BJ (cell line): ENCODE results near the gene POLR1H. TPM values are rescaled to one million over a fixed set of nuclear protein-coding genes. Genes with fewer than 3 reads are reported as not detected.
"Not testable (repeated sequence)": the region's sequence is repeated elsewhere in the genome, so short reads cannot be mapped to it uniquely, and the experiment has no call there.

Experiments used
- CTCF ChIA-PET: fragments of 350-600 bp; formaldehyde crosslinking; extraction: SDS; loops from one replicate; lab custom pipeline; 2021; ENCODE audit warnings: antibody characterized with exemption, inconsistent platforms; lab: Yijun Ruan, JAX
- POLR2A ChIA-PET: fragments of 300-600 bp; sonication (Branson Sonifier 250); formaldehyde crosslinking; extraction: SDS; loops from one replicate; lab custom pipeline; 2021; ENCODE audit warnings: antibody characterized with exemption; lab: Charles Lee
- DNase-seq: peaks from one replicate; pipeline ENCODE4 v3.0.0-alpha.2; 2011; ENCODE audit warnings: low read depth
- H3K27me3 ChIP-seq: 2 replicates; pipeline ENCODE4 v1.6.0; 2011; ENCODE audit warnings: low read length; ENCODE audit not compliant: control insufficient read depth, insufficient read depth
- H3K36me3 ChIP-seq: 2 replicates; pipeline ENCODE4 v1.5.1; 2011; ENCODE audit warnings: low read length; ENCODE audit not compliant: control insufficient read depth, insufficient read depth
- H3K4me3 ChIP-seq: 2 replicates; pipeline ENCODE4 v1.5.1; 2011; ENCODE audit warnings: low read depth, mild to moderate bottlenecking, control low read depth, low read length
- polyA minus RNA-seq: library from RNA; depleted of rRNA, polyadenylated mRNA; stranded (reverse); fragments of >200 nt; gene quantifications from 2 replicates; pipeline ENCODE4 v1.2.3, GENCODE V29; 2011; rRNA and poly(A)+ RNA removed
- polyA plus RNA-seq: library from polyadenylated mRNA; depleted of rRNA; stranded (reverse); fragments of >200 nt; gene quantifications from 2 replicates; pipeline ENCODE4 v1.2.3, GENCODE V29; 2011; rRNA removed
- TF ChIP-seq, protein P1 (sequence below): IDR thresholded peaks from 2 replicates; pipeline ENCODE4 v1.5.1; 2011; ENCODE audit warnings: low read depth, mild to moderate bottlenecking, control low read depth, inconsistent platforms, low read length, moderate library complexity; ENCODE audit not compliant: insufficient read depth

POLR1H gene, protein sequence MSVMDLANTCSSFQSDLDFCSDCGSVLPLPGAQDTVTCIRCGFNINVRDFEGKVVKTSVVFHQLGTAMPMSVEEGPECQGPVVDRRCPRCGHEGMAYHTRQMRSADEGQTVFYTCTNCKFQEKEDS
- polyA plus RNA-seq: 23.4 and 28.6 TPM in 2 replicates
- 6.1 and 6.3 TPM in 2 replicates for polyA minus RNA-seq

DNA sequence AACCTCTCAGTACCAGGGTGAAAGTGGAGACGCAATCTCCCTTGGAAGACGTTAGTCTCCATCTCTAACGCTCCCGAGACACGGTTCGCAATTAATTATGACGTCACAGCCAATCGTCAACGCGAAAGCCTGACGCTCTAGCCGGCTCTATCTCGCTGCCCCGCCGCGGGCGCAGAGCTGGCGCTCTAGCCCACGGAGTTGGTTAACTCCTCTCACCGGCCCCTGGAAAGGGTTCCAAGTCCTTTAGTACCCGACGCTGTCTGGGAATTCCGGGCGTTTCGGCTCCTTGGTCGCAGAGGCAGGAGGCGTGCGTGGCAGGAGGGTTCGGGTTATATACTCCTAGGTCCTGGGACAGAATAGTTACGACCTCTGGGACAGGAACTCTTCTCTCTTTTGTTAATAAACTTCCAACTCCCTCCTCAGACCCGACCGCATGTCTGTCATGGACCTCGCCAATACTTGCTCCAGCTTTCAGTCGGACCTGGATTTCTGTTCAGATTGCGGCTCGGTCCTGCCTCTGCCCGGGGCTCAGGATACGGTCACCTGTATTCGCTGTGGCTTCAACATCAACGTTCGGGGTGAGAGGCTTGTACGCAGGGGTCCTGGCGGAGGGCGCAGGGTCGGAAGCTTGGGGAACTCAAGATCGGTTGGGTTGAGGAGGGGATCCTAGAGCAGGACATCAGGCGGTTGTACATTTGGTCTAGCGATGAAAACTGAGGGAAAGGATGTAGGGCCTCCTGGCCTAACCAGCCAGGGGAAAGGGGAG, at the start of gene POLR1H:
TSS of gene POLR1H (plus strand) at position 174 of the 766 bp plus-strand sequence. CDS start at position 434, 260 bp downstream.
- CTCF ChIA-PET: interaction anchor here (1.0 to 1.8 kb wide), 4 partner anchors 9 to 69 kb away, joined by 3 to 5 read pairs (median 5); no protein-coding TSS in a partner anchor
- TF ChIP-seq, protein P1, sequence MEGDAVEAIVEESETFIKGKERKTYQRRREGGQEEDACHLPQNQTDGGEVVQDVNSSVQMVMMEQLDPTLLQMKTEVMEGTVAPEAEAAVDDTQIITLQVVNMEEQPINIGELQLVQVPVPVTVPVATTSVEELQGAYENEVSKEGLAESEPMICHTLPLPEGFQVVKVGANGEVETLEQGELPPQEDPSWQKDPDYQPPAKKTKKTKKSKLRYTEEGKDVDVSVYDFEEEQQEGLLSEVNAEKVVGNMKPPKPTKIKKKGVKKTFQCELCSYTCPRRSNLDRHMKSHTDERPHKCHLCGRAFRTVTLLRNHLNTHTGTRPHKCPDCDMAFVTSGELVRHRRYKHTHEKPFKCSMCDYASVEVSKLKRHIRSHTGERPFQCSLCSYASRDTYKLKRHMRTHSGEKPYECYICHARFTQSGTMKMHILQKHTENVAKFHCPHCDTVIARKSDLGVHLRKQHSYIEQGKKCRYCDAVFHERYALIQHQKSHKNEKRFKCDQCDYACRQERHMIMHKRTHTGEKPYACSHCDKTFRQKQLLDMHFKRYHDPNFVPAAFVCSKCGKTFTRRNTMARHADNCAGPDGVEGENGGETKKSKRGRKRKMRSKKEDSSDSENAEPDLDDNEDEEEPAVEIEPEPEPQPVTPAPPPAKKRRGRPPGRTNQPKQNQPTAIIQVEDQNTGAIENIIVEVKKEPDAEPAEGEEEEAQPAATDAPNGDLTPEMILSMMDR: no peak
- Histone ChIP-seq H3K4me3 (peak within 1 kb of the TSS; percentile 65), H3K36me3 (0 out of 2 replicates have a peak, but pooled peaks cover 2% of the 10 kb centered on the region), H3K27me3 (no peaks in the 10 kb centered on the region)
- POLR2A ChIA-PET: no interaction called here
- DNase-seq: peak; percentile 62

- H3K27me3 ChIP-seq: 0 out of 2 replicates have a peak, but pooled peaks cover 2% of the 10 kb centered on the region
- ChIA-PET CTCF (interaction anchor here (0.6 to 9.2 kb wide), 16 partner anchors 8 to 317 kb away, joined by 3 to 92 read pairs (median 3); partner anchors contain the start of gene POLR1H), POLR2A (no interaction called here)
- no peak for DNase-seq
- TF ChIP-seq, protein P1: peak; percentile 88
- no peak overlapping the region for H3K4me3 ChIP-seq
- no peaks in the 10 kb centered on the region for H3K36me3 ChIP-seq
Measured at GRCh38 chr6:30013291-30013922, 47.7 kb upstream of the POLR1H start.

GRCh38 chr6:30019819-30020218, 41.2 kb upstream of the POLR1H start:
- TF ChIP-seq, protein P1: no peak
- no peak for DNase-seq
- Histone ChIP-seq H3K4me3 (no peak overlapping the region), H3K36me3 (no peaks in the 10 kb centered on the region), H3K27me3 (no peaks in the 10 kb centered on the region)
- POLR2A ChIA-PET: no interaction called here
- CTCF ChIA-PET: interaction anchor here (1.1 to 1.2 kb wide), 2 partner anchors 12 to 18 kb away, joined by 3 read pairs; no protein-coding TSS in a partner anchor

- H3K4me3 ChIP-seq: no peak overlapping the region
- ChIA-PET CTCF (interaction anchor here (1.1 to 1.2 kb wide), 2 partner anchors 11 to 17 kb away, joined by 3 read pairs; no protein-coding TSS in a partner anchor), POLR2A (no interaction called here)
- H3K36me3 ChIP-seq: no peaks in the 10 kb centered on the region
- DNase-seq: no peak
- H3K27me3 ChIP-seq: no peaks in the 10 kb centered on the region
- TF ChIP-seq, protein P1: no peak
Measured at GRCh38 chr6:30020626-30021025, 40.4 kb upstream of the POLR1H start.

DNA sequence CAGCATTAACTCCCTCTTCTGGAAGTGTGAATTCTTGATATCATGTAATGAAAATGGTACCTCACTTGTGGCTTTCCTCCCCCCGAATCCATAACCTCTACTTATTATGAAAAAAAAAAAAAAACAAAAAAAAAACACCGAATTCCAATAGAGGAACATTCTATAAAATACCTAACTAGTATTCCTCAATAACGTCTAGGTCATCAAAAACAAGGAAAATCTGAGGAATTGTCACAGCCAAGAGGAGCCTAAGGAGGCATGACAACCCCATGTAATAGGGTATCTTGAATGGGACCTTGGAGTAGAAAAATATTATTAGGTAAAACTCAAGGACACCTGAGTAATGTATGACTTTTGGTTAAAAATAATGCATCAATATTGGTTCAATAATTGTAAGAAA, 38.9 kb upstream of the POLR1H start:
- Histone ChIP-seq H3K4me3 (no peak overlapping the region), H3K27me3 (no peaks in the 10 kb centered on the region), H3K36me3 (no peaks in the 10 kb centered on the region)
- CTCF ChIA-PET: no interaction called here
- no peak for DNase-seq
- TF ChIP-seq, protein P1: no peak
- POLR2A ChIA-PET: no interaction called here

- H3K4me3 ChIP-seq, POLR2A ChIA-PET, H3K36me3 ChIP-seq, DNase-seq, H3K27me3 ChIP-seq: not testable (repeated sequence)
- CTCF ChIA-PET: interaction anchor here (0.6 to 0.7 kb wide), 2 partner anchors 10 to 171 kb away, joined by 3 read pairs; no protein-coding TSS in a partner anchor
Measured at GRCh38 chr6:30022712-30023111, 38.4 kb upstream of the POLR1H start.
